Measurements from ENCODE around the gene MACROD2.

MACROD2 gene

DNA sequence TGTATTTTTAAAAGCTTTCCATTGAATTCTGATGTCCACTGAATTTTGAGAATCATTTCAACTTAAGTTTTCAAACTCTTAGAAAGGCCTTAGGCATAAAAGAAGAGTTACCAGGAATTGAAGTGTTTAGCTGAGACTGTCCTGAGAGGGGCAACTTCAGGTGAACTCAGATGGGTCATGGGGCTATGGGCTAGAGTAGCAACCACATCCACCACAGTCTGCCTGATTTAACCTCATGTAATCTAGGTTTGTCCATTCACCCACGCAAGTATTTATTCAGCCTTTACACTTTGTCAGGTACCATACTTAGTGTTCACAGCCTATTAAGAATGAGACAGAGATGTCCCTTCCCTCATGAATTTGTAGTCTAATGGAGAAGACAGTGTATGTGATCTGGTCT, 2076.9 kb downstream of the MACROD2 start:
- DNase-seq (no peak), ATAC-seq (no peak)

- no peak for DNase-seq
- no peak for ATAC-seq
These were observed 2083.0 kb downstream of the MACROD2 start for GRCh38 chr20:16078172-16078898.

DNA sequence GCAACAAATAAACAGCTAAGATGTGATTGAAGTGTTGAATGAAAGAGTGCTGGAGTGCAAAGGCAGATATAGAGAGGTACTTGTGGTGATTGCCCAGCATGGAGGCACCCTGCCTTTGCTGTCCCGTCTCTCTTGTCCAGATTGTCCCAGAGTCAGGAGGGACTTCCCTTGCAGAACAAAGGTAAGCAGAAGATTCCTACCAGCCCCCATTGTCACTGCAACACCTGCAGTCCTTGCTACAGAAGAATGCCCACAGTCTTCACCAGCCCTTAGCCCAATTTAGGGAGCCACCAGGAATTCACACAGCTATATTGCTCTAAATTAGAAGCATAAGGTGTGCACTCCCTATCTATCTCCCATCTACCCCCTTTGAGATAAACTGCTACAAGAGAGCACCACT, 2086.1 kb downstream of the MACROD2 start:
- DNase-seq (no peak), ATAC-seq (no peak)

DNA sequence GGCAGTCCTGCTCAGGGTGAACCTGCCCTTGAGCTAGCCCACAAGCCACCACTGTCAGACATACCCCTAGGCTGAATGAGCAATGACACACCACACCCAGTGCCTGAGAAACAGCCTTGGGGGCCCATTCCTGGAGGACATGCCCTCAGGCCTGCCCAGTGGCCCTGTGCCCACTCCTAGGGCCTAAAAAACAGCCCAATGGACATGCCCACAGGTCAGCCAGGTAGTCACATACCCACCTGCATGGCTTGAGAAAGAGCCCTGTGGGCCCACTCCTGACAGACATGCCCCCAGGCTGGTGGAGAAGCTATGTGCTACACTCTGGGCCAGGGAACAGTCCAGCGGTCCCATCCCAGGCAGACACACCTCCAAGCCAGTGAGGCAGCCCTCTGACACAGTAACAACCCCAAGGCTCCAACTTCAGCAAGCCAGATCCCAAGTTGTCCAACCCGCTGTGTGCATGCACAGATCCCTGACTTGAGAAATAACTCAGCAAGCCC, 2086.8 kb downstream of the MACROD2 start:
- ATAC-seq: no peak
- no peak for DNase-seq

GRCh38 chr20:16083639-16084280, 2088.4 kb downstream of the MACROD2 start:
- DNase-seq (no peak), ATAC-seq (no peak)

- no peak for DNase-seq
- ATAC-seq: no peak
These were observed 2099.9 kb downstream of the MACROD2 start for GRCh38 chr20:16095226-16095625.

- no peak for ATAC-seq
- DNase-seq: no peak
These were observed 2101.5 kb downstream of the MACROD2 start for GRCh38 chr20:16096756-16097326.

DNA sequence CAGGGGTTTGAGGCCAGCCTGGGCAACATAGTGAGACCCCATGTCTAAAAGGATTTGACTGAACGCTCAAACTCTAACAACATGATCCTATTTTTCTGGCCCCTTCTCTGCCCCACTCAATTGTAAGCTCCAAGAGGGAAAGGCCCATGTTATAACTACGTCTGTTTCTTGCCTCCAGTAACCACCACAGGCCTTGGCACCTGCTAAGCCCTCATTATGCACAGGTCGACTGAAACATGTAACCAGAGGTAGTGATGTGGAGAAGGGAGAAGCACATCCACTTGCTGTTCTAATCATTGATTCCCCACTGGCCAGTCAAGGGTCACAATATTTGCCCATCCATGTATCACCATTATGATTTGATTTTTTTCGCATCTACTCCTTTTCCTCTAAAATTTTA, 2102.5 kb downstream of the MACROD2 start:
- ATAC-seq (no peak), DNase-seq (no peak)

DNA sequence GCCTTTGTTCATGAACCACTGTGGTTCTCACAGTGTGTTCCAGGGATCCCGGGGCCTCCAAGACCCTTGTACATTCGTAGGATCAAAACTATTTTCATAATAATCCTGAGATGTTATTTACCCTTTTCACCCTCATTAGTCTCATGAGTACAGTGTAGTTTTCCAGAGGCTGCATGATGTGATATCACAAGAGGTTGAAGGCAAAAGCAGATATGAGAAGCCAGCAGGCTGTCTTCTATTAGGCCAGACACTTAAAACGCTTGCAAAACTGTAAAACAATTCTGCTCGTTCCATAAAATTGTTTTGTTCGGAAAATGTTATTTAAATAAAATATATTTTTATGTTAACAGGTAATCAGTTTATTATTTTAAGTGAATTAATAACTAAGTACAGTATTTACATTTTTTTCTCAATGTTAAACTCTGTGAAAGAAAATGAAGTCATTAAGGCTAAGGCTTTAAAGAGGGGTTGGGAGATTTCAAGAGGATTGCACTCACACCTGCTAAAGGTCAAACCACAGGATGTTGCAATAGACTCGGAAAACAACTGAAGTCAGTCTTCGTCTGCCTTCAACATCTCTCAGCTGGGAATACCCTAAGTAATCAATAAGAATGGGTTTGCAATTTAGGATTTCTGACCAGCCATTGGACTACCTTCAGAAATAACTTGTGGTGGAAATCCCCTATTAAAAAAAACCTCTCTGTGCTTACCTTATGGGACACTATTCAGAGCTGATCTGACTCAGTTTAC, 2103.7 kb downstream of the MACROD2 start:
- DNase-seq: no peak
- no peak for ATAC-seq

DNA sequence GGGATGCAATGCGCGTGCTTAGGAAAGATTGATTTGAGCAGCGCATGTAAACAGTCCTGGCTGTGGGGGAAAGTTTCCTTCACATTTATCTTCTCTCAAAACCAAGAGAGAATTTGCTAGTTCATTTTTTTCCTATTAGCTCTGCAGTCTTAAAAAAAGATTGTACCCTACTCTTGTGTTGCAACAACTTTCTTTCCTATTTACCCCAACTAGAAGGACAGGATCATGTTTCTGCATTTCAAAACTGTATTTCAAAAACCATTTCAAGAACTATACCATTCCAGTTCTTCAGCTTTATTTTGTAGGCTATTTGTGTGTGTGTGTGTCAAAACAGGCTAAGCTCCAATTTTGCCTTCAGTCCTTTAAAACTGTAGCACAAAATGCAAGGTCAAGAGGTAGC, 2104.8 kb downstream of the MACROD2 start:
- ATAC-seq (no peak), DNase-seq (no peak)

DNA sequence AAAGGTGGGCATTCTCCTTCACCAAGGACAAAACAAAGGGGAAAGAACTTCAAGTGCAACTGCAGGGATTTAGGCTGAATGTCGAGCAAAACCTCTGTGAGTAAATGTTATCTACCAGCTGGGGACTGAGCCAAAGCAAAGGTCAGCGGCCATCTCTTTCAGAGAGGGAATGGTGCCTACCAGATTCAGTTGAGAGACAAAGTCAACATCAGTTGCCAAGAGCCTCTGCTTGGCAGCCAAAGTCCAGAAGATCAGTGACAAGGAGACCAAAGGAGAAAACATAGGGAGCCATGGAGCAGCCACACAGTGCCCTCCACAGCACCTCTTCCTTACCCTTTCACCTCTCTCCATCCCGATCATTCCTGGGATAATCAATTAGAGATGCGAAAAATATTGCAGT, 2105.5 kb downstream of the MACROD2 start:
- DNase-seq: no peak
- ATAC-seq: no peak

Measured in stimulated activated naive CD8-positive, alpha-beta T cell treated with anti-CD3 and anti-CD28 coated beads, Interleukin-15, Interleukin-2, amounts not matched to agents 100 U/mL and 50 U/mL, for 24 hours (primary cell).